SKM-1 treated with dmso at 0.1 percent for 144 hours (cell line): ENCODE data around the gene TRIML1.

Experiments used
- DNase-seq: peaks from one replicate; lab custom pipeline; 2025; ENCODE audit not compliant: unreplicated experiment; lab: John Stamatoyannopoulos, UW

TRIML1 gene

GRCh38 chr4:188139141-188139540 lies at the start of gene TRIML1:
TSS of gene TRIML1 (plus strand) at chr4:188139441. CDS start at chr4:188139559, 118 bp downstream.
- DNase-seq, result no peak

GRCh38 chr4:188092824-188093223 lies 46.4 kb upstream of the TRIML1 start:
- no peak for DNase-seq

- no peak for DNase-seq
Observed at GRCh38 chr4:188106454-188106853, 32.8 kb upstream of the TRIML1 start.

- no peak for DNase-seq
Observed at GRCh38 chr4:188107931-188108843, 31.1 kb upstream of the TRIML1 start.

- DNase-seq, result no peak
Observed at GRCh38 chr4:188109157-188109755, 30.0 kb upstream of the TRIML1 start, which contains the start of gene TRIML2. TSS of gene TRIML2 (minus strand) at chr4:188109603. CDS start at chr4:188105368, 4,235 bp downstream.

GRCh38 chr4:188110036-188110435 lies 29.2 kb upstream of the TRIML1 start:
- no peak for DNase-seq

GRCh38 chr4:188110741-188111471 lies 28.3 kb upstream of the TRIML1 start:
- DNase-seq, result no peak

- no peak for DNase-seq
Observed at GRCh38 chr4:188111955-188112354, 27.3 kb upstream of the TRIML1 start.

GRCh38 chr4:188113156-188113555 lies 26.1 kb upstream of the TRIML1 start:
- no peak for DNase-seq

- no peak for DNase-seq
Observed at GRCh38 chr4:188117631-188118324, 21.5 kb upstream of the TRIML1 start.

GRCh38 chr4:188121530-188121929 lies 17.7 kb upstream of the TRIML1 start:
- DNase-seq, result no peak

- no peak for DNase-seq
Observed at GRCh38 chr4:188127214-188127874, 11.9 kb upstream of the TRIML1 start.

- no peak for DNase-seq
Observed at GRCh38 chr4:188130355-188130754, 8.9 kb upstream of the TRIML1 start.

GRCh38 chr4:188132232-188132631 lies 7.0 kb upstream of the TRIML1 start:
- DNase-seq, result no peak

- no peak for DNase-seq
Observed at GRCh38 chr4:188138227-188138626, 1.0 kb upstream of the TRIML1 start.

- no peak for DNase-seq
Observed at GRCh38 chr4:188139671-188140070, 430 bp downstream of the TRIML1 start.

- no peak for DNase-seq
Observed at GRCh38 chr4:188143731-188144130, 4.5 kb downstream of the TRIML1 start.

GRCh38 chr4:188145601-188146000 lies 6.4 kb downstream of the TRIML1 start:
- no peak for DNase-seq

GRCh38 chr4:188146618-188147017 lies 7.4 kb downstream of the TRIML1 start:
- no peak for DNase-seq

- no peak for DNase-seq
Observed at GRCh38 chr4:188147176-188147575, 7.9 kb downstream of the TRIML1 start.
